Lung (tissue), 12 donors: ENCODE data around the gene NUTM1. TPM values are rescaled to one million over a fixed set of nuclear protein-coding genes. Genes with fewer than 3 reads are reported as not detected.

Experiments used
- ATAC-seq: fragments of 200-7000 bp; cut with Tn5 transposase; one replicate; pipeline ENCODE4 v1.9.1; 2020; ENCODE audit warnings: moderate number of reproducible peaks; ENCODE audit not compliant: insufficient read depth, low FRiP score
- DNase-seq, 3 donors: peaks; one replicate each; pipeline ENCODE4 v3.0.0-alpha.2; 2013 to 2017
- H3K27ac ChIP-seq, 2 donors: one replicate each; pipeline ENCODE4 v1.5.1; 2013; ENCODE audit warnings: mild to moderate bottlenecking in 2 of 2, moderate library complexity in 2 of 2, control low read depth in 1 of 2, inconsistent platforms in 1 of 2, low read depth in 1 of 2, low read length in 1 of 2
- H3K27me3 ChIP-seq, 3 donors: one replicate each; pipeline ENCODE4 v1.5.1; 2013; ENCODE audit warnings: low read length in 2 of 3; ENCODE audit not compliant: control insufficient read depth in 3 of 3, insufficient read depth in 3 of 3
- H3K36me3 ChIP-seq, 4 donors: one replicate each; pipeline ENCODE4 v1.5.1; 2013; ENCODE audit warnings: low read length in 4 of 4, mild to moderate bottlenecking in 1 of 4, moderate library complexity in 1 of 4; ENCODE audit not compliant: control insufficient read depth in 4 of 4, insufficient read depth in 4 of 4
- H3K4me1 ChIP-seq, 5 donors: one replicate each; pipeline ENCODE4 v1.5.1; 2013; ENCODE audit warnings: low read length in 5 of 5, mild to moderate bottlenecking in 2 of 5, moderate library complexity in 1 of 5; ENCODE audit not compliant: control insufficient read depth in 5 of 5, insufficient read depth in 5 of 5
- H3K4me3 ChIP-seq: one replicate; pipeline ENCODE4 v1.5.1; 2013; ENCODE audit warnings: mild to moderate bottlenecking, control low read depth, moderate library complexity
- H3K9ac ChIP-seq, 2 donors: one replicate each; pipeline ENCODE4 v1.5.1; 2013; ENCODE audit warnings: low read length in 2 of 2, control low read depth in 1 of 2; ENCODE audit not compliant: insufficient read depth in 1 of 2
- H3K9me3 ChIP-seq, 4 donors: one replicate each; pipeline ENCODE4 v1.5.1; 2013; ENCODE audit warnings: low read length in 3 of 4, mild to moderate bottlenecking in 1 of 4, moderate library complexity in 1 of 4; ENCODE audit not compliant: control insufficient read depth in 4 of 4, insufficient read depth in 3 of 4
- CTCF ChIP-seq: IDR thresholded peaks from 2 replicates; pipeline ENCODE4 v1.5.1; 2012; ENCODE audit warnings: mild to moderate bottlenecking; ENCODE audit errors: control extremely low read depth, extremely low read depth
- WGBS, 2 donors: extraction: QIAGEN DNeasy Blood & Tissue Kit; methylation state at CpG; one replicate each; pipeline ENCODE4 v1.1.7; 2013; 5-methylcytosine and 5-hydroxymethylcytosine counted together
- polyA plus RNA-seq, 2 donors: library from polyadenylated mRNA; stranded (reverse); fragments of 200-250 nt; gene quantifications; one replicate each; pipeline ENCODE4 v1.2.1, GENCODE V29; 2013
- total RNA-seq, 2 donors: library from RNA; depleted of rRNA in 1 of 2; stranded (reverse); fragments of >200 nt in 1 of 2; gene quantifications; one replicate each; pipeline ENCODE4 v1.2.1, GENCODE V29; 2014 to 2021
- donor health status: control.
- donor health status: control.
- donor health status: Bipolar disorder and iron deficiency.
- donor health status: healthy.
- donor health status: DM: yes; HTN: yes; CAD: no.

The NUTM1 gene
- total and polyA plus RNA-seq, 4 donors, result 0.02 TPM; not detected in 3

- peak in 2 of 3 donors; percentile 38 to 78 for DNase-seq
- Histone ChIP-seq H3K27ac (no peak overlapping the region), H3K9ac (no peak overlapping the region), H3K9me3 (no peaks in the 10 kb centered on the region), H3K4me1 (peaks cover 0 to 7% (median 5%) of the 10 kb centered on the region in 5 donors), H3K36me3 (no peaks in the 10 kb centered on the region), H3K27me3 (no peaks in the 10 kb centered on the region), H3K4me3 (no peak overlapping the region)
- 38 to 48% methylated on average over 2 of the region's 2 CpGs for WGBS, 2 donors
- no peak for ATAC-seq
- no peak for TF ChIP-seq CTCF
Observed at GRCh38 chr15:34331809-34332208, 11.3 kb upstream of the NUTM1 start.

- H3K4me3 ChIP-seq, result no peak overlapping the region
- H3K27me3 ChIP-seq, result no peaks in the 10 kb centered on the region
- ATAC-seq (no peak), DNase-seq (no peak)
- H3K36me3 ChIP-seq, result peaks cover 0 to under 1% (median 0%) of the 10 kb centered on the region in 4 donors
- no peak overlapping the region for H3K27ac ChIP-seq
- no peaks in the 10 kb centered on the region for H3K9me3 ChIP-seq
- H3K4me1 ChIP-seq, result peaks cover 3 to 10% (median 7%) of the 10 kb centered on the region in 5 donors
- no peak for TF ChIP-seq CTCF
- no peak overlapping the region for H3K9ac ChIP-seq
- WGBS, 2 donors, result 98 to 99% methylated on average over 6 of the region's 6 CpGs
Observed at GRCh38 chr15:34332553-34333120, 10.5 kb upstream of the NUTM1 start.

GRCh38 chr15:34334672-34335071 lies 8.4 kb upstream of the NUTM1 start:
- H3K27ac ChIP-seq, result no peak overlapping the region
- no peaks in the 10 kb centered on the region for H3K9me3 ChIP-seq
- peaks cover 3 to 10% (median 4%) of the 10 kb centered on the region in 5 donors for H3K4me1 ChIP-seq
- no peak overlapping the region for H3K9ac ChIP-seq
- DNase-seq (peak in 2 of 3 donors; percentile 48 to 74), ATAC-seq (no peak)
- no peaks in the 10 kb centered on the region for H3K27me3 ChIP-seq
- H3K4me3 ChIP-seq, result no peak overlapping the region
- no peak for TF ChIP-seq CTCF
- peaks cover 0 to 2% (median 1%) of the 10 kb centered on the region in 4 donors for H3K36me3 ChIP-seq
- 16 to 49% methylated on average over 4 of the region's 4 CpGs for WGBS, 2 donors
